DMS53 treated with DMSO at 0.1 percent for 48 hours (cell line): Measurements from ENCODE around the gene REEP5.
"Not testable (repeated sequence)": the region's sequence is repeated elsewhere in the genome, so short reads cannot be mapped to it uniquely, and the experiment has no call there.

Source experiments
- DNase-seq: peaks from one replicate; lab custom pipeline; 2025; ENCODE audit not compliant: unreplicated experiment; lab: John Stamatoyannopoulos, UW

Gene REEP5

DNA sequence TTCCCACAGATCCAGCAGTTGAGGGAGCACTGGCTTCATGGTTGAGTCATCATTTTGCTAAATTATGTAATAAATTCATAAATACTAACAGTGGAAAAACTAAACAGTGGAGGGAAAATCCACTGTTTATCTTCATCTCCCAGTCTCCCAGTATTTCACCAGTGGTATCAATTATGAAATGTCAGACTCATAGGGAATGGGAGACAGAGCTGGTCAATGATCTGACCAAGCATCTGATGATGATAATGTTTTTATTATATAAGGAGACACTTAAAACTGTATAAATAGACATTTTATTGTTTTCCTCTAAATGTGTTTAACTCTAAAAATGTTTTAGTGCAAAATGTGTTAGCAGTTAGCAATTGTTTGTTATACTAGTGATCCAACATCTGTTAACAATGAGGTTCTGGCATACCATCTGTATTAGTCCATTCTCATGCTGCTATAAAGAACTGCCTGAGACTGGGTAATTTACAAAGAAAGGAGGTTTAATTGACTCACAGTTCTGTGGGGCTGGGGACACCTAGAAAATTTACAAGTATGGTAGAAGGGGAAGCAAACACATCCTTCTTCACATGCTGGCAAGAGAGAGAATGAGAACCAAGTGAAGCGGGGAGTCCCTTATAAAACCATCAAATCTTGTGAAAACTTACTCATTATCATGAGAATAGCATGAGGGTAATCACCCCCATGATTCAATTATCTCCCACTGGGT, 11.8 kb upstream of the REEP5 start:
- no peak for DNase-seq

DNA sequence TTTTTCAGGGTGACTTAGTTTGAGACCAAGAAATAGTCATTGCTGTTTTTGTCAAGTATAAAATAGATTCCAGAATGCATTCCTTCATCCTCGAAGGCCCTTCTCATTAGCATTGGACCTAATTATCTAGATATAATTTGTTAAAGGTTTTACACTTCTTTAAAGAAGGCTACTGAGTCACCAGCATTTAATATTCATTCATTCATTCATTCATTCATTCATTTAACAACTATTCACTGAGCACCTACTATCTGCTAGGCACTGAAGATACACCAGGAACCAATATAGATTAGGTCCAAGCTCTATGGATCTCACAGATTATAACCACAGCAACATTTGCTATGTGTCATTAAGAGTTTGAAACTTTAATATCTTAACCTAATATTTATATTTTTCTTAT, 11.1 kb upstream of the REEP5 start:
- no peak for DNase-seq

DNA sequence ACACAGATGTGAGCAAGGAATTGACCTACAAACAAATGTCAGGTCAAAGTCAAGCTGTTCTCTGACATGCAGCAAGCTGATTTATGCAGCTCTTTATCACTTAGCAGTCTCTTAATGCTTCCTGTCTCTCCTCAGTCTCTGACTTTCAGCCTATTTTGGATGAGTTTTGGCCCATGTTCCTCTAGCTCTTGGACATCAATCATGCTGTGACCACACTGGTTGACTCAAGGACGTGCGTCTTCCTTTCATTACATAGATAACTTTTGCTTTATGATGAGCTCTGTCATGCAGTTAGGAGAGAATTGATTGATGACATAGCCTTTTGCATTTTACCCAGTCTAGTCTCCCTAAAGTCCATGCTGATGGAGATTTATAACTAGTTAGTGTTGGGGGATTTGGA, 9.4 kb upstream of the REEP5 start:
- DNase-seq: no peak

DNA sequence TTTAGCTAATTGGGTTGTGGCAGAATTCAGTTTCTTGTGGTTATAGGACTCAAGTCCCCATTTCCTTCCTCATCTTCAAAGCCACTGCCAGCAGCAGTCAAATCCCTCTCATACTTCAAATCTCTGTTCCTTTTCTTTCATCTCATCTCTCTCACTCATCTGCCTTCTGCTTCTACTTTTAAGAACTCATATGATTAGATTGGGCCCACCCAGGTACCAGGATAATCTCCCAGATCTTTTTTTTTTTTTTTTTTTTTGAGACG, 8.0 kb upstream of the REEP5 start:
- DNase-seq: no peak

DNA sequence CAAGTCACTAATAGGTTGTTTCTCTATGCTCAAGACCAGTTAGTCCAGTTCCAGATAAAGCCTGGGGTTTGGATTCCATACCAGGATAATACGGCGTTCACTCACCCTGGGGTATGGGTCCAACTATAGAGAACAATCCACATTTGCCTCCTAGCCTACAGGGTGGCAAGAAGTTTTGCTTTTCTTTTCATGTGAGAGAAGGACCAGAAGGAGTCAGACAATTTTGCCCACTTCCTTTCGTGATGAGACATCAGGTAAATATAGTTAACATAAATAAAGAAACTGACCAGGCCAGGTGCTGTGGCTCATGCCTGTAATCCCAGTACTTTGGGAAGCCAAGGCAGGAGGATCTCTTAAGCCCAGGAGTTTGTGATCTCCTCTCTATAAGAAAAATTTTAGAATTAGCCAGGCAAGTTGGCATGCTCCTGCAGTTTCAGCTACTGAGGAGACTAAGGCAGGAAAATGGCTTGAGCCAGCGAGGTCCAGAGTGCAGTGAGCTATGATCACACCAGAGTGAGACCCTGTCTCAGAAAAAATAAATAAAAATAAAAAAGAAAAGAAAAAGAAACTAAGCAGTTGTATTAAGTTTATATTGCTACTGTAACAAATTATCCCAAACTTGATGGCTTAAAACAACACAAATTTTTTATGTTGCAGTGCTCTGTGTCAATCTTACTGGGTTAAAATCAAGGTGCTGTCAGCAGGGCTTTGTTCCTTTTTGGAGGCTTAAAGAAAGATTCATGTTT, 7.5 kb upstream of the REEP5 start:
- DNase-seq: peak; percentile 40

DNA sequence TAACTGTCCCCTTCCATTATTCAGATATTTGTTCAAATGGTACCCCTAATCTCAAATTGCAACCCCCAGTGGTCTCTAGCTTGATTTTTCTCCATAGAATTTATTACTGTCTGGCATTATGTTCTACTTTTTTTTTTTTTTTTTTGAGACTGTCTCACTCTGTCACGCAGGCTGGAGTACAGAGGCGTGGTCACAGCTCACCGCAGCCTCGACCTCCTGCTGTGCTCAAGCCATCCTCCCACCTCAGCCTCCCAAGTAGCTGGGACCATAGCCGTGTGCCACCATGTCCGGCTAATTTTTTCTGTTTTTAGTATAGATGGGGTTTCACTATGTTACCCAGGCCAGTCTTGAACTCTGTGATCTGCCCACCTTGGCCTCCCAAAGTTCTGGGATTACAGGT, 2.0 kb upstream of the REEP5 start:
- no peak for DNase-seq

DNA sequence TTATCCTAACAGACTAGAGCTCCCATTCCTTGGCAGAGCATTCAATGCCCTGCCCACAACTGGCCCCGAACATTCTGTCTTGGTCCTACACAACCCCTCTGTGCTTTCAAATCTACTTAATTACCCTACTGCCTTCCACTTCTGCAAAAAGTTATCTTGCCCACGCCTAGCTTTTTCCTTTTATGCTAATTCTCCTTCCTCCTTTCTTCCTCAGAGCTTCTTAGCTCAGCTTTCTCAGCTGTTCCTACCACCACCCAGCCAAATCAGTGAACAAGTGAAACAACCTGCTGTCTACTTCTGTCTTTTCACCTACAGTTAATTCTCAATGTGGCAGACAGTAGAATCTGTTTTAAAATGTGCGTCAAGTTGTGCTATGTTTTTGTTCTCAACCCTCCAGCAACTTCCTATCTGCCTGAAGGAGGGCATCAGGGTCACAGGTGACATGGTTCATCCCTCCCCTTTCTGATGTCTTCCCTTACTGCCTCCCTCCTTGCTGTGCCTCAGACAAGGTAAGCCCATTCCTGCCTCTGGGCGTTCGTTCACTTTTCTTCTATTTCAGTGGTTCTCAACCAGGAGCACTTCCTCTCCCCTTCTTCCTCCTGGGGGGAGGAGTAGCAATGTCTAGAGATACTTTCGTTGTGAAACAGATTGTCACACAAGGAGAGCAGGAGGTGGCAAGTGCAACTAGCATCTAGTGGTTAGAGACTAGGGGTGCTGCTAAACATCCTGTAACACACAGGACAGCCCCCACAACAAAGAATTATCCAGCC, 1.3 kb upstream of the REEP5 start:
- no peak for DNase-seq

DNA sequence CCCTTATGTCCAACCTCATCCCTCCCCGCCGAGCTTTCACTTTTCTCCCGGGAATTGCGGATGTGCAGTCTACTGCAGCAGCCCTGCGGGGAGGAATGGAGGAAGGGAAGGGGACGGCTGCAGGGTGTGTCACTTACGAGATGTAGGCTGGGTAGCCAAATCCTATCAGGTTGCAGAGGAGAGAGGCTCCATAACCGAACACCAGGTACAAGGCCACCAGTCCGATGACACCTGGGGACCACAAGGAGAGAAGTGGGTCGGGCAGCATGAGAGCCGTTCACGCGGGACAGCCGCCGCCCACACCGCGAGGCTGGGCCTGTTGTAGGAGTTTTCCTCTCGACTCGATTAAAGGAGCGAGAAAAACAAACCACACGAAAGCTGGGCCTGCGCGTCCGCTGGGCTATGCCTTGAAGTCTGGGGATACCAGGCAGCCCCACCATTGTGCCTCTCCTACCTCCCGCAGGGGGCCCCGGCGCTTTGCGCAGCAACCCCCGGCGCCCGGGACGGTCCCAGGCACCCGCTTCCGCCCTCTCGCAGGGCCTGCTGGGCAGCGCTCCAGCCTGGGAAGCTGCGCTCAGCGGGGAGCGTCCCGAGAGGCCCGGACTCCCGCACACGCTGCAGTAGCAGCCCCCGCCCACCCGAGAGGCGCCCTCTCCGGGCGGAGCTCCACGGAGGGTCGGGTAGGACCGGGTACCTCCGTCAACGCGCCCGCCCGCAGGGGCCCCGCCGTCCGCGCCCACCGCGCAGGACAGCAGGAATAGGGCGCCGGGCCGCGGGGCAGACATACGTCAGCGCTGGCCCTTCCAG, 798 bp downstream of the REEP5 start:
- peak; percentile 46 for DNase-seq

DNA sequence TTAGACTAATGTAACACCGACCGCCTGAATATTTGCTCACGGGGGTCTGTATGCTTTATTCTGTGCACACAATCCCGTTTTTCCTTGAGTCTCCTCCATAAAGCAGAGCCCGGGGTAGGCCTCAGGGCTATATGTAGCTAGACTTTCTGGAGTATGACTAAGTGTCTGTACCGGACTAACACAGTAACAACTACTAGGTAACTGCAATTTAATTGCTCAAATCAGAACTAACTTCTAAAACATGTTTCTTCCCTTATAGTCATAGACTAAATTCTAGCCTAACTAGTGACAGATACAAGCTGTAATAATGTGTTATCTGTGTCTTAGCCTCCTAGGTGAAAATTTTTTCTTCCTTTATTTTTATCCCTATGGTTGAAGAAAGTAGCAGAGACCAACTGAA, 2.1 kb downstream of the REEP5 start:
- no peak for DNase-seq

DNA sequence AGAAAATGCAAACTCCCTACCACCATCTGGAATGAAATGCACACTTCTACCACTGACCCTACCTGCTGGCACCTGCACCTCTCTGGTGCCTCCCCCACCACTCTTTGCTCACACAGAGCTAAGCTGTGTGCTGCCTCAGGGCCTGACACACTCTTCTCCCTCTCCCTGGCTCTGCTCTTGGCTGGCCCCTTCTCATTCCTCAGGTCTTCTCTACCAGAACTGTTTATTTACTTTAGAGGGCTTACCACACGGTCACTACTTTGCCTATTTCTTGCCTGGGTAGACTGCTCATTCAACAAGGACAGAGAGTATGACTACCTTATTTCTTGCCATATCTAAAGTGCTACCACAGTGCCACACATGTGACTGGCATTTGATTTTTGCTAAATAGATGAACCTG, 3.3 kb downstream of the REEP5 start:
- no peak for DNase-seq

DNA sequence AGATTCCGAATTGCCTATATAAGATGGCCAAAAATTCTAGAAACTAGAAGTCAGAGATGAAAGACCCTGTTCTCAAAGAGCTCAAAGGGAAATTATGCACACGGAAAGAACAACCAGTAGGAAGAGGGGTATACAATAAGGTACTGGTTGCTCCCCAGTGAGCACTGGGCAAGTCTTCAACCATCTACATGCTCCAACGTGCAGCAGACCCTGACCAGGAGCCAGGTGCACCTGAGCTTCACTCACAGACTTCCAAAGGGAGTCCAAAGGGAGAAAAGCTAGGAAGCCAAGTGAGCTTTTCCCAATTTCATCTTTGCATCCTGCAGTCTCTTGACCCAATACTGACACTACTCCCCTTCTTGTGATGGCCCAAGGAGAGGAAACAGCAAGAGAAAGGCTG, 3.9 kb downstream of the REEP5 start:
- DNase-seq: peak; percentile 11

DNA sequence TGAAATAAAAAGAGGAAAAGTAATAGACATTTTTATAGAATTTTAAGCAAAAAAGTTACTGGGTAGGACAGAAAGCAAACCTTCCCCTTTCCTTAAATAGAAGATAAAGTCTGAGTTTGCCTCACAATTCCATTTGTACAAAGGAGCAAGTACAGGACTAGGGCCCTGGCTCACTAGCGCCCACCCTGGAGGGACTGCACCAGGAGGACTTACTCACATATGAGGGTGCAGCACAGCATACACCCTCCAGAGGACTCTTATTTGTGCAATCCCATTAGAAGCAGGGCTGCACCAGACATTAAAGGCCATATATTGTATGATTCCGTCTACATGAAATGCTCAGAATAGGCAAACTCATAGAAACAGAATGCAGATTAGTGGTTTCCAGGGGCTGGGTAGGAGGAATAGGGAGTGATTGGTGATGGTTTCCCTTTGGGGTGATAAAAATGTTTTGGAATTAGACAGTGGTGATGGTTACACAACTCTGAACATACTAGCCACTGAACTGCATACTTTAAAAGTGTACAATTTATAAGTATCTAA, 4.5 kb downstream of the REEP5 start:
- DNase-seq: no peak

DNA sequence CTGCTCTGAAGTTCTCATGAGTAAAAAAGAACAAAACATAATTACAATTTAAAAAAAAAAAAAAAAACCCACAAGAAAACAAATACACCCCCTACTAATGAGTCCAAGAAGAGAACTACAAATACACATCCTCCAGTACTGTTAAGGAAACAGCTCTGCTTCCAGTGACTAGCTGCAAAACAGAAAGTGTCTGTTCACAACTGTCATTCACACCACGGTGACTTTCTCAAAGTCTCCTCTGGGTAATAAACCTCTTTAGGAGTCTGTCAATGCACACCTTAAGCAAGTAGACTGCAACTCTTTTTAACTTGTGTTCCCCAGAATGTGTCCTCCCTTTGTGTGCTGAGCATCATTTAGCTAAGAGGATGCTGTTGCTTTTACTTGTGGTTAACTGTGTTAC, 6.2 kb downstream of the REEP5 start:
- DNase-seq: no peak

DNA sequence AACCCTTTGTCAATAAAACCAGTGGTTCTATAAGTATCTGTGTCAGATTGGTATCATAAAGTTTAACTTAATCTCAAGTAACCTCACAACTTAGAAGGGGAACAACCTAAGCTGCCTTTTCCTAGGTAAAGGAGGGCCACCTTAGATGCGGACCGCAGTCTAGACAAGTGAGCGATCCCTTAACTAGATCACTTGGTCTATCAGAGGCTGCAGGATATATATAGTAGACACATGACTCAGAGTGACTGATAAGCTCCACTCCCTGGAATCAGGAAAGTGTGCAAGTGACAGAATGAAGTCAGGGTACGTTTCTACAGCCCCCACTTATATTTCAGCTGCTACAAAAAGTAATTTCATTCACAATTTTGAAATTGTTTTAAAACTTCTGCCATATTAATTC, 7.4 kb downstream of the REEP5 start:
- no peak for DNase-seq

DNA sequence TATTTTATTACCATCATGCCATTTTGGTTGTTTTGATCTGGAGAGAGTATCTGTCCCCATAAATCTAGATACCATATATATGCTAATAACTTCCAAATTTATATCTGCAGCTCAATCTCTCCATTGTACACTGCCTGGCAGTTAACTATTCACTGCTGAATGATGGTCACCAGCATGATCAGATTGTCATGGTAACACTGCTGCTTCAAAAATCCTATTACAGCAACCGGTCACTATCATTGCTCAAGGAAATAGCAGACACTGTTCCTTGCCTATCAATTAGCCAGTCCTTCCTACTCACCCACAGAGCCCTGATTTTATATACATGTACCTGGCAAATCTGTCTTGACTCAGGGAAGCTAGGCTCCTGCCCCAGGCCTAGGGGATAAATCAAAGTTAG, 11.5 kb downstream of the REEP5 start:
- DNase-seq: no peak

DNA sequence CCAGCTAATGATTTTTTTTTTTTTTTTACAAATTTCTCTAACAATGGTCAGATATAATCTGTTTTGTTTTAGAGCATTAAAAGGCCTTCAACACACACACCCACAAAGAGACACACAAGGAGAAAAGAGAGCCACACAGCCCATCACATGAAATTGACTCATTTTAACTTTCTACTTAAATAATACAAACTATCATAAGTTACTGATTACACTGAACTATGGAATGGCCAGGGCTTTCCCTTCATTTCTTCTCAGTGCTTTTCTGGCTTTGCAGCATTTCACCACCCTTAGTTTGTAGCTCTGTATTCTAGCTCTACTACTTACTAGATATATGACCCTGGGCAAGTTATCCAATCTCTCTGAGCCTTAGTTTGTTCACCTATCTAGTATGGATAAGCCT, 13.2 kb downstream of the REEP5 start:
- no peak for DNase-seq

DNA sequence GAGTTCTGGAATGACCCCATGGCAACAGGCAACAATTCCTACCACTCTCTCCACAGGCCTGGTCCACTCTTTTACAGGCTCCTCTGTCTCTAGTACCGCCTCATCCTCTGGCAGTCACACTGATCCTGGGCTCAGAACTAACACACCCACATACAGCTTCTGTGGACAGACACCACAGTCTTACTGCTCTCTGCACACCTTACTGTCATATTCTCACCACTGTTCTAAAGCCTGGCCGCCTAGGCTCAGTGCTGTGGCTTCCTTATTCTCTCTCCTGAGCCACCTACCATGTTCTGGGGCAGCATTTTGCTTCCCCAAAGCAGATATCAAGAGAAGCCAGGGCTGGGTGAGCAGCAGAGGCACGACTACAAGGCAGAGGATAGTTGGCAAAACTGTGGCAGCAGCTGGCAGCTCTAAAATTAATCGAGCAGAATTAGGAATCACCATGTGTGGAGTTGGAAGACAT, 14.8 kb downstream of the REEP5 start:
- DNase-seq: no peak

DNA sequence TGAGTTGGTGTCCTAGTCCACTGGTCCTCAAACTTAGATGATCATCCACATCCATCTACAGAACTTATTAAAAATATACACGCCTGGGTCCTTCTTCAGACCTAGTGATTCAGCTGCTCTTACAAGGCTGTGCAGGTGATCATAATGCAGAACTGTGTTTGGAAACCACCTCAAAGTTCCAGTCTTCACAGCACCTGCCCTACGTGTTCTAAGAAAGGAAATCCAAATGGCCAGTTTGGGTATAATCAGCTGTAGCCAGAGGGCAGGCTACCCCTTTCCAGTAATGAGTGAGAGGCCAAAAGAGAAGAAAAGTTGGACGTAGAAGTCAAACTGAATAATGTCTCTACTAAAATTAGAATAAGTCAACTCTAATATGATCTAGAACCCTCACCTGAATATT, 15.4 kb downstream of the REEP5 start:
- DNase-seq: no peak

DNA sequence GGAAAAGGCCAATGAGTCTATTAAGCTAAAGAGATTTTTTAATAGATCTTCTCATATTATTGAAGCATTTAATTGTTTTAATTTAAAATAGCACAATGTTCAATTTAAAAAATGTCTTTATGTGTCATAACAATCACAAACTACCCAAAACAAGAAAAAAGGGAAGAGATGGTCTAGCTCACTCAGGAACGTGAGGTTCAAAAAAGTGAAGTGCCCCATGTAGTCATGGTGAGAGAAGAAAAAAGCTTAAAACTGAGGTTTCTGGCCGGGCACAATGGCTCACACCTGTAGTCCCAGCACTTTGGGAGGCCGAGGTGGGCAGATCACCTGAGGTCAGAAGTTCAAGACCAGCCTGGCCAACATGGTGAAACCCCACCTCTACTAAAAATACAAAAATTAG, 17.0 kb downstream of the REEP5 start:
- DNase-seq: not testable (repeated sequence)

DNA sequence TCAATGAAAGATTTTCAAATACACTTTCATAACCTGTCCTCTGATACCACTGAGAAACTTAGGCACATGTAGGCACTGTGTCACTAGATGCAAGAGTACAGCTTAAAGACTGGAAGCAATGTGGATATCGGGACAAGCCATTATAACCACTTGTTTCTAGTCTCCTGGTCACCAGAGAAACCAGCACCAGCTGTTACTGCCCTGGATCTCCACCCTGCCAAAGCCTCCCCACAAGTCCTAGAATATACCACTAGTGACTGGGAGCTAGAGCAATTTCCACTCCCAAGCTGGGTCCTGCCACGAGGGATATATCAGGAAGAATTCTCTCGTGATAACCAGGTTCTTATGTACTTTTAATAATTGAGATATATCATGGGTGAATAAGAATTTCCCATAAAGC, 19.5 kb downstream of the REEP5 start:
- DNase-seq: no peak

DNA sequence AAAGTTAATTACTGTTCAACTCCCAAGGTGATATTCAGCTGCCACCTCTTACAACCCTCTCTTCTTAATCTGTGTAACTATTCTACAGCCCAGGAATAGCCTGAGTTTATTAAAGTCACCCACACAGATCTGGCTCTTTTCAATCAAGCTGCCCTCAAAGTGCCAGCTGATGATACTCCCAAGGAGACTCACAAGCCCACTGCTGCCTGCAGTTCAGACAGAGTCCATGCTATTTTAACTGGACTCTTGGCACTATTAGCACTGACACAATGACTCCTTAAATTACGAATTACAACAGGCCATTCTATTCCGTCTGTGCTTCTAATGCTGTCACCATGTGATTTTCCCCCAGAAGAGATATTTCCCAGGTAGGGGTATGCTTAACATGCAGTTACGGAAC, 26.3 kb downstream of the REEP5 start:
- DNase-seq: no peak
